Measurements from ENCODE around the gene TOP1.

TOP1 gene

DNA sequence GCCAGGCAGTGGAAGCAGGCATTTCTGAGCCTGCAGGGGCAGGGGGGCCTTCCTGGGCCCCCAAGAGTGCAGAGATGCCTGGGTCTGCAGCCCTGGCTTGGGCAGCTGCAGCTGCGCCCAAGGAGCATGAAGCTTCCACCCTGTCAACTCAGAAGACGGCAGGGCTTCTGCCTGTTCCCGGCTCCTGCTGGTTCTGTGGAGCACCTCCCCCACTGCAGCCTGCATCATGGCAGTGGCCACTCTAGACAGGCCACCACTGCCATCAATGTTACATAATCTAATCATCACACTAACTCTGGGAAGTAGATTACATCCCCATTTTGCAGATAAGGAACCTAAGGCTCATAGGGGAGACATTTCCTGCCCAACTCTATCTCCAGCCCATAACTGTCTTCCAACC is 21.1 kb upstream of the TOP1 start:
- CTCF ChIA-PET, result interaction anchor here (6.5 kb wide), 1 partner anchor 16 kb away, joined by 35 read pairs; no protein-coding TSS in a partner anchor
- Mint-ChIP-seq H3K4me1 (peaks cover 63% of the 10 kb centered on the region), H3K27me3 (peaks cover 7% of the 10 kb centered on the region), H3K4me3 (no peak overlapping the region), H3K27ac (no peak overlapping the region), H3K36me3 (no peaks in the 10 kb centered on the region), H3K9me3 (peaks cover 1% of the 10 kb centered on the region)
- no peak for DNase-seq

DNA sequence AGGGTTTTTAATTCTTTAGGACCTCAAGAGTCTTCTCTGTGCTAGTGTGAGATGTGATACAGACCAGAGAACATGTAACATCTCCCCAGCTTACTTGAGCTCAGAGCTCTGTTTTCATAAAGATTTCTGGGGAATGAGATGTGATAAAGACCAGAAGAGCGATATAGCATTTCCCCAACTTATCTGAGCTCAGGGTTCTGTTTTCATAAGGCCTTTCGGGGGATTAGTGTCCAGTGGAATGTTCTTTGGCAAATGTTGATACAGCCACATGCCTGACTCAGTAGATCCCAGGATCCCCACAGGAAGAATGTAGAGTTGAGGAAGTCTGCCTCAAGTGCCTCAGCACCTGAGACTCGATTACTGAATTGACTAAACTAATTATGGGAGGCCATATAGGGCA is 18.7 kb upstream of the TOP1 start:
- CTCF ChIA-PET, result interaction anchor here (6.5 kb wide), 1 partner anchor 19 kb away, joined by 35 read pairs; no protein-coding TSS in a partner anchor
- Mint-ChIP-seq H3K27ac (no peak overlapping the region), H3K4me1 (peaks cover 51% of the 10 kb centered on the region)

GRCh38 chr20:41011551-41012067 is 17.0 kb upstream of the TOP1 start:
- H3K27ac Mint-ChIP-seq, result peak overlapping the region; percentile 16
- peaks cover 3% of the 10 kb centered on the region for H3K27me3 Mint-ChIP-seq
- no peak overlapping the region for H3K4me3 Mint-ChIP-seq
- DNase-seq, result peak; percentile 53
- CTCF ChIA-PET, result interaction anchor here (0.9 to 1.8 kb wide), 4 partner anchors 8 to 43 kb away, joined by 3 to 8 read pairs (median 4); no protein-coding TSS in a partner anchor
- peaks cover 44% of the 10 kb centered on the region for H3K4me1 Mint-ChIP-seq
- no peaks in the 10 kb centered on the region for H3K9me3 Mint-ChIP-seq
- H3K36me3 Mint-ChIP-seq, result no peaks in the 10 kb centered on the region

More for the DNA sequence above, 18.7 kb upstream of the TOP1 start:
- Mint-ChIP-seq H3K9me3 (peaks cover 1% of the 10 kb centered on the region), H3K4me3 (no peak overlapping the region), H3K27me3 (peaks cover 7% of the 10 kb centered on the region), H3K36me3 (no peaks in the 10 kb centered on the region)
- no peak for DNase-seq

GRCh38 chr20:41014561-41015088 is 14.0 kb upstream of the TOP1 start:
- Mint-ChIP-seq H3K36me3 (no peaks in the 10 kb centered on the region), H3K27me3 (peaks cover 3% of the 10 kb centered on the region), H3K9me3 (no peaks in the 10 kb centered on the region), H3K4me3 (no peak overlapping the region), H3K4me1 (peaks cover 26% of the 10 kb centered on the region), H3K27ac (no peak overlapping the region)
- DNase-seq, result no peak
- CTCF ChIA-PET, result no interaction called here

- H3K27ac Mint-ChIP-seq, result no peak overlapping the region
- no peaks in the 10 kb centered on the region for H3K36me3 Mint-ChIP-seq
Measured at GRCh38 chr20:41017448-41018042, 11.1 kb upstream of the TOP1 start.

GRCh38 chr20:41018153-41018552 is 10.5 kb upstream of the TOP1 start:
- Mint-ChIP-seq H3K9me3 (no peaks in the 10 kb centered on the region), H3K4me1 (no peaks in the 10 kb centered on the region), H3K27me3 (peaks cover 23% of the 10 kb centered on the region)

More at GRCh38 chr20:41017448-41018042, 11.1 kb upstream of the TOP1 start:
- H3K9me3 Mint-ChIP-seq, result no peaks in the 10 kb centered on the region
- H3K4me1 Mint-ChIP-seq, result peaks cover 6% of the 10 kb centered on the region
- H3K27me3 Mint-ChIP-seq, result peaks cover 18% of the 10 kb centered on the region
- no peak for DNase-seq
- no peak overlapping the region for H3K4me3 Mint-ChIP-seq
- CTCF ChIA-PET, result no interaction called here

DNA sequence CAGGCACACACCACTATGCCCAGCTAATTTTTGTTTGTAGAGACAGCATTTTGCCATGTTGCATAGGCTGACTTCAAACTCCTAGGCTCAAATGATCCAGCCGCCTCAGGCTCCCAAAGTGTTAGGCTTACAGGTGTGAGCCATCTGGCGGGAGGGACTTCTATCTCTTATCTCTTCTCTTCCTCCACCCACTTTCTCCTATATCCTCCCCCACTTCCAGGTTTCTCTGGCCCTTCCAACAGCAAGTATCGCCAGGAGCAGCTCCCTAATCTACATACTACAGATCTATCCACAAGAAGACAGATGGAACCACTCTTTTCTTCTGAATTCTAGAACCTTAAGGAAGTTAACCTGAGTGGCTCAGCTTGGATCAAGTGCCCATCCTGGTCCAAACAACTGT is 5.1 kb upstream of the TOP1 start:
- Mint-ChIP-seq H3K27ac (no peak overlapping the region), H3K4me3 (no peak overlapping the region)

More at GRCh38 chr20:41018153-41018552, 10.5 kb upstream of the TOP1 start:
- no peak for DNase-seq
- Mint-ChIP-seq H3K36me3 (no peaks in the 10 kb centered on the region), H3K4me3 (no peak overlapping the region), H3K27ac (no peak overlapping the region)
- CTCF ChIA-PET, result interaction anchor here (3.6 kb wide), 1 partner anchor 27 kb away, joined by 11 read pairs; no protein-coding TSS in a partner anchor

DNA sequence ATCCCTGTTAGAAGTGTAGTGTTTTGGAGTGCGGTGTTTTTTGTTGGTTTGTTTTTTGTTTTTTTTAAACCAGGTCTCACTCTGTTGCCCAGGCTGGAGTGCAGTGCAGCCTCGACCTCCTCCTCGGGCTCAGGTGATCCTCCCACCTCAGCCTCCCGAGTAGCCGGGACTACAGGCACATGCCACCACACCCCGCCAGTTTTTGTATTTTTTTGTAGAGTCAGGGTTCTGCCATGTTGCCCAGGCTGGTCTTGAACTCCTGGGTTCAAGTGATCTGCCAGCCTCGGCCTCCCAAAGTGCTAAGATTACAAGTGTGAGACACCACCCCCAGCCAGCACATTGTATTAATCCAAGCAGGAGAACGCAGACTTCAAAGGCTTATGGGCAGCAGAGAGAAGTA is 1.3 kb upstream of the TOP1 start:
- H3K4me3 Mint-ChIP-seq, result peak overlapping the region; percentile 82
- DNase-seq, result no peak
- H3K27ac Mint-ChIP-seq, result peak overlapping the region; percentile 21
- peaks cover 36% of the 10 kb centered on the region for H3K4me1 Mint-ChIP-seq
- peaks cover 27% of the 10 kb centered on the region for H3K36me3 Mint-ChIP-seq
- H3K27me3 Mint-ChIP-seq, result peaks cover 15% of the 10 kb centered on the region
- H3K9me3 Mint-ChIP-seq, result no peaks in the 10 kb centered on the region
- CTCF ChIA-PET, result interaction anchor here (1.5 kb wide), 1 partner anchor 36 kb away, joined by 12 read pairs; no protein-coding TSS in a partner anchor

More for the DNA sequence above, 5.1 kb upstream of the TOP1 start:
- CTCF ChIA-PET, result no interaction called here
- Mint-ChIP-seq H3K27me3 (peaks cover 30% of the 10 kb centered on the region), H3K4me1 (peaks cover 12% of the 10 kb centered on the region), H3K36me3 (no peaks in the 10 kb centered on the region), H3K9me3 (no peaks in the 10 kb centered on the region)
- no peak for DNase-seq

DNA sequence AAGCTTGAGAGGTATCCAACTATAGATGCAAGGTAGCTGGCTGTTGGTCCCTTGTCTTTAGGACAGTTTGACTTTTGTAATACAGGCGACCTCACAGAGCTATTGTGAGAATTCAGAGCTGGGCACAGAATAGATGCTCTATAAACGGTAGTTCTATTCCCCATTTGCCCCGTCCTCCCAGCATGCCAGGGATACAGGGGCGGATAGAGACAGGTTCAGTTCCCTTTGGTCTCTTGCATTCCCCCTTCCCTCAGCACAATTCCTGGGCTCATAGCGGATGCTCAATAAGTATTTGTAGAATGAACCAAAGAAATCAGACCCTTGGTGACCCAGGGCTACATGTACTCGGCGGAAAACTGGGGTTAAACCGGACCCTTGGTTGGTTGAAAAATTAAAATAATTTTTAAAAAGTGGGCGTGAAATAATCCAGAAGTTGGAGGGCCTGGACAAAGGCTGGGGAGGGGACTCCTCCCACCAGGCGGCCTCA is 707 bp upstream of the TOP1 start:
- Mint-ChIP-seq H3K27ac (peak overlapping the region; percentile 96), H3K4me3 (peak overlapping the region; percentile 82), H3K4me1 (peaks cover 41% of the 10 kb centered on the region), H3K9me3 (no peaks in the 10 kb centered on the region), H3K36me3 (peaks cover 31% of the 10 kb centered on the region), H3K27me3 (peaks cover 12% of the 10 kb centered on the region)
- CTCF ChIA-PET, result interaction anchor here (1.5 kb wide), 1 partner anchor 36 kb away, joined by 12 read pairs; no protein-coding TSS in a partner anchor
- DNase-seq, result no peak

GRCh38 chr20:41029150-41029901 is 704 bp downstream of the TOP1 start:
- peak; percentile 51 for DNase-seq
- Mint-ChIP-seq H3K36me3 (peaks cover 43% of the 10 kb centered on the region), H3K4me1 (peaks cover 55% of the 10 kb centered on the region), H3K27ac (peak overlapping the region; percentile 88), H3K27me3 (peaks cover under 1% of the 10 kb centered on the region), H3K4me3 (peak overlapping the region; percentile 82), H3K9me3 (no peaks in the 10 kb centered on the region)
- CTCF ChIA-PET, result interaction anchor here (1.0 to 3.9 kb wide), 2 partner anchors 13 to 38 kb away, joined by 3 to 19 read pairs; no protein-coding TSS in a partner anchor

- DNase-seq, result no peak
- no peaks in the 10 kb centered on the region for H3K27me3 Mint-ChIP-seq
- H3K4me1 Mint-ChIP-seq, result peaks cover 62% of the 10 kb centered on the region
- H3K36me3 Mint-ChIP-seq, result peaks cover 47% of the 10 kb centered on the region
- H3K4me3 Mint-ChIP-seq, result peak overlapping the region; percentile 82
- CTCF ChIA-PET, result interaction anchor here (1.0 to 3.9 kb wide), 3 partner anchors 12 to 65 kb away, joined by 3 to 19 read pairs (median 10); no protein-coding TSS in a partner anchor
- H3K9me3 Mint-ChIP-seq, result no peaks in the 10 kb centered on the region
- H3K27ac Mint-ChIP-seq, result peak overlapping the region; percentile 88
Measured at GRCh38 chr20:41030061-41030460, 1.4 kb downstream of the TOP1 start.

DNA sequence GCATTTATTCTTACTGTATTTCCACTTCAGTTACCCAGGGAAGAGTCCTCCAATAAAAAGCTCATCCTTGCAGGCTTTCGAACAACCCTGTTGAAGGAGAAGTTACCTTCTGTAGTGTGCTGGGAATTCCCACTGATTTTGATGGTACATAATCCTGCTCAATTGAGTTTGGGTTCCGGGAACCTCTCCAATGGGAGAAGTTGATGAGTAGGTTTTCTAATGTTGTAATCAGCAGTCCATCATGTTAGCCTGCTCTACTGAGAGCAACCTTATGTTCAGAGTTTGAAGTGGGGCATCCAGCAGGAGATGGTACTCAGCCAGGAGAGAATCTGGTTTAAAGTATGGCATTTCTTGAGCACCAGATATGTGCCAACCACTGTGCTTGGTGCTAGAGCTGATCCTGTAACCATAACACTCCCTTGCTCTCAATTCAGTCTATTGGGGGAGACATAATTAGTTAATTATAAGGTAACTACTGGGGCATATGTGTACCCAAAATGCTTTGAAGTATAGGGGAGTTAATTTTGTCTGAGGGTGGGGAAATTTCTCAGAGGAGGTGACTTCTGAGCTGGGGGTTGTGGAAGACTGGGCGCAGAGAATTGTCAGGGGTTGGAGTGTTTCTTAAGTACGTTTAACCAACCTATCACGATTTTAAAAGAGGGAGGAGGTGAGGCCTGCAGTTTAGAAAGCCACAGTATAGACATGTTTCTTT is 2.1 kb downstream of the TOP1 start:
- CTCF ChIA-PET, result interaction anchor here (1.8 to 3.9 kb wide), 3 partner anchors 16 to 64 kb away, joined by 7 to 19 read pairs (median 10); no protein-coding TSS in a partner anchor
- Mint-ChIP-seq H3K4me3 (peak overlapping the region; percentile 82), H3K9me3 (no peaks in the 10 kb centered on the region), H3K4me1 (peaks cover 68% of the 10 kb centered on the region), H3K27me3 (no peaks in the 10 kb centered on the region), H3K36me3 (peaks cover 52% of the 10 kb centered on the region), H3K27ac (peak overlapping the region; percentile 26)
- DNase-seq, result no peak

- peaks cover 55% of the 10 kb centered on the region for H3K36me3 Mint-ChIP-seq
- DNase-seq, result no peak
- no peaks in the 10 kb centered on the region for H3K27me3 Mint-ChIP-seq
- H3K4me1 Mint-ChIP-seq, result peaks cover 73% of the 10 kb centered on the region
- peak overlapping the region; percentile 8 for H3K27ac Mint-ChIP-seq
- H3K9me3 Mint-ChIP-seq, result no peaks in the 10 kb centered on the region
- H3K4me3 Mint-ChIP-seq, result peak overlapping the region; percentile 82
- CTCF ChIA-PET, result interaction anchor here (0.7 to 3.9 kb wide), 5 partner anchors 15 to 67 kb away, joined by 3 to 19 read pairs (median 7); no protein-coding TSS in a partner anchor
Measured at GRCh38 chr20:41031243-41031619, 2.6 kb downstream of the TOP1 start.
